ENCODE measurements around the gene REV1.

- no peak for TF ChIP-seq CTCF (IDR thresholded peaks at IDR 0.05)
- TF ChIP-seq POLR2A (IDR thresholded peaks at IDR 0.05): no peak
- no peak for TF ChIP-seq POLR2AphosphoS5 (IDR thresholded peaks at IDR 0.05)
Observed at GRCh38 chr2:99509387-99509786, 19.6 kb upstream of the REV1 start.
